GM21447 (cell line): ENCODE results near the gene CNOT2.
"Not testable (repeated sequence)": the region's sequence is repeated elsewhere in the genome, so short reads cannot be mapped to it uniquely, and the experiment has no call there.

Source experiments
- ATAC-seq: cut with Tn5 transposase; IDR thresholded peaks from one replicate; pipeline ENCODE4 v1.9.1; 2021; ENCODE audit not compliant: unreplicated experiment

Gene CNOT2

GRCh38 chr12:70364695-70365397, 121.6 kb downstream of the CNOT2 start:
- ATAC-seq = no peak

- no peak for ATAC-seq
These were observed 122.1 kb downstream of the CNOT2 start for GRCh38 chr12:70365398-70365647.

GRCh38 chr12:70365648-70366518, 122.7 kb downstream of the CNOT2 start, which contains the start of gene KCNMB4:
Gene KCNMB4, plus strand, starts transcription at chr12:70366290. Its CDS starts 445 bp downstream, at chr12:70366735.
- ATAC-seq = peak; percentile 80

- peak; percentile 38 for ATAC-seq
These were observed 123.5 kb downstream of the CNOT2 start for GRCh38 chr12:70366581-70367257.

- no peak for ATAC-seq
These were observed 124.3 kb downstream of the CNOT2 start for GRCh38 chr12:70367258-70368141.

GRCh38 chr12:70372881-70373280, 129.6 kb downstream of the CNOT2 start:
- ATAC-seq = no peak

GRCh38 chr12:70379846-70380245, 136.6 kb downstream of the CNOT2 start:
- no peak for ATAC-seq

- ATAC-seq = no peak
These were observed 140.3 kb downstream of the CNOT2 start for GRCh38 chr12:70383484-70383883.

GRCh38 chr12:70383886-70384285, 140.7 kb downstream of the CNOT2 start:
- ATAC-seq = no peak

- no peak for ATAC-seq
These were observed 143.5 kb downstream of the CNOT2 start for GRCh38 chr12:70386771-70387170.

- ATAC-seq = no peak
These were observed 146.4 kb downstream of the CNOT2 start for GRCh38 chr12:70389678-70390077.

GRCh38 chr12:70392631-70393030, 149.4 kb downstream of the CNOT2 start:
- not testable (repeated sequence) for ATAC-seq

- no peak for ATAC-seq
These were observed 150.7 kb downstream of the CNOT2 start for GRCh38 chr12:70393787-70394499.

- ATAC-seq = no peak
These were observed 154.8 kb downstream of the CNOT2 start for GRCh38 chr12:70398002-70398401.

- no peak for ATAC-seq
These were observed 155.6 kb downstream of the CNOT2 start for GRCh38 chr12:70398862-70399261.

- ATAC-seq = no peak
These were observed 156.1 kb downstream of the CNOT2 start for GRCh38 chr12:70399311-70399710.

- ATAC-seq = no peak
These were observed 156.9 kb downstream of the CNOT2 start for GRCh38 chr12:70400124-70400523.

GRCh38 chr12:70402597-70402996, 159.4 kb downstream of the CNOT2 start:
- no peak for ATAC-seq

- no peak for ATAC-seq
These were observed 160.6 kb downstream of the CNOT2 start for GRCh38 chr12:70403826-70404225.
